Left hindlimb (tissue), 1 donor: ENCODE measurements around the gene DUSP14.

Source experiments
- DNase-seq: peaks from one replicate; pipeline ENCODE4 v3.0.0-alpha.2; 2018

The DUSP14 gene

DNA sequence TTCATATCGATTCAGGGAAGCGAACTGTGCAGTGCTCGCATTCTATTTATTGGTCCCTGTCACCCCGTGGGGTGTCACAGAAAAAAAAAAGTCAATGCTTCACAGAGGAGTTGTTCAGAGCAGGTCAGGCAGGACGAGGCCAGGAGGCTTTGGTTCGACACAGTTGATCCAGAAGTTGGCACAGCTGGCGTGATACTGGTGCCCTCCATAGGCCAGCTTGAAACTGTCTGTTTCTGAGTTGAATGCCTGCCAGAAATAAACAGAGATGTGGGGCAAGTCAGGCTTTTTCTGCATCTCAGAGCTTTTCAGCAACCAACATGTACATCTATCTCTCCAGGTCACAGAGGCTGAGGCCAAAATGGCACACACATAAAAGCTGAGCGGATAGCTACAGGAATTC is 29.1 kb downstream of the DUSP14 start:
- no peak for DNase-seq

- no peak for DNase-seq
Observed at GRCh38 chr17:37519251-37519985, 29.7 kb downstream of the DUSP14 start.

- DNase-seq = no peak
Observed at GRCh38 chr17:37520174-37520573, 30.5 kb downstream of the DUSP14 start.

- DNase-seq = no peak
Observed at GRCh38 chr17:37521821-37522220, 32.1 kb downstream of the DUSP14 start.

DNA sequence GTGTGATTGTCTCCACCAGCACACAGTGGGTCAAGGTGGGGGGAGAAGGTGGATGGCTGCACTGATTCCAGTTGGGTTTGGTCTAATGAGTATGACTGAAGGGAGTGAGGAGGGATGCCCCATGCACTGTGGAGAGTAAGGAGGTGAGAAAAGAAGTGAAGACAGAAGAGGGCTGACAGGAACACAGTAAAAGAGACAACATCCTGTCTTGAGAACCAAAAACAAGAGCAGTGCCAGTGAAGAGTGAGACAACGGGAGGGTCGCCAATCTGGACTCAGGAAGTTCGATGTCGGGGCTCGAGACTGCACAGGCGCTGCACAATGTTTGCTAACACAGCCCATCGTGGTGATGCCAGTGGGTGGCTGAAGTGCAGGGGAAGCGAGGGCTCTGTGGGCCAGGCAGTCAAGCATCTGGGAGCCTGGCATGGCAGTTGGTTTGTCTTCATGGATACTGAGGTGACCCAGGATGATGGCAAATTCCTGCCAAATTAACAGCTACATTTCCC is 34.1 kb downstream of the DUSP14 start:
- no peak for DNase-seq

GRCh38 chr17:37527249-37527851 is 37.7 kb downstream of the DUSP14 start:
- DNase-seq = no peak

GRCh38 chr17:37530420-37530819 is 40.7 kb downstream of the DUSP14 start:
- no peak for DNase-seq

DNA sequence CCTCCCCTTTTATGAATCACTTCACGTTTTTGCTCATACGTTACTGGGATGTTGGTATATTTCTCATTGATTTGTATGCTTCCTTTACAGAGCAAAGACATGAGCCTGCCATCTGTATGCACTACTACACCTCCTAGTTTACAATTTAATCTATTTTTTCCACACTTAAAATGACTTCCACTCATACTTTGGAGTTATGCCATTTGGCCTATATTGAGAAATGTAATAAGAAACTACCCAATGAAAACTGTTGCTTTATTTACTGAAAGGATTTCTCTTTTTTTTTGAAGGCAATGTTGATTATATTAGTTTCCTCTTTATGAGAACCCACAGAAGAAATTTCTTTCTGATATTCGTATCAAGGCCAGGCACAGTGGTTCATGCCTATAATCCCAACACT is 43.1 kb downstream of the DUSP14 start:
- no peak for DNase-seq

DNA sequence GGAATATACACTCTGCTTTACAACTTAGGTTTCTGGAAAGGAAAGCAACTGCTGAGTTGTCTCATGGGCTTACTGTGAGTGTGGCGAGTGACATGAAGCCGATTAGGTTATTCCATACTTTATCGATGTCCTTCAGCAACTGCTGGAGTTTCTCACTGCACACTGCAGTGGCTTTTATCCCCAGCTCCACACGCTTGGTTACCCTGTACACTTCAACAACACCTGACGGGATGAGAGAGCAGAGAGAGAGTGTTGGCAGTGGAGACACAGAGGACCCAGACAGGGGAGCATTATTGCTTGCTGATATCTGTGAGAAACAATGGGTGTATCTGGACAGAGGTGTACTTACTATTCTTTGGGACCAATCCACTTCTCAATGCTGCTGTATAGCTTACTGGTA is 46.2 kb downstream of the DUSP14 start:
- DNase-seq = no peak

GRCh38 chr17:37538981-37539659 is 49.4 kb downstream of the DUSP14 start:
- no peak for DNase-seq

GRCh38 chr17:37541880-37542660 is 52.4 kb downstream of the DUSP14 start:
- DNase-seq = no peak

- no peak for DNase-seq
Observed at GRCh38 chr17:37543637-37544052, 54.0 kb downstream of the DUSP14 start.

GRCh38 chr17:37545486-37545885 is 55.8 kb downstream of the DUSP14 start:
- no peak for DNase-seq

- DNase-seq = no peak
Observed at GRCh38 chr17:37546302-37546701, 56.6 kb downstream of the DUSP14 start.

- no peak for DNase-seq
Observed at GRCh38 chr17:37547986-37548385, 58.3 kb downstream of the DUSP14 start.

GRCh38 chr17:37551788-37552187 is 62.1 kb downstream of the DUSP14 start:
- DNase-seq = no peak

DNA sequence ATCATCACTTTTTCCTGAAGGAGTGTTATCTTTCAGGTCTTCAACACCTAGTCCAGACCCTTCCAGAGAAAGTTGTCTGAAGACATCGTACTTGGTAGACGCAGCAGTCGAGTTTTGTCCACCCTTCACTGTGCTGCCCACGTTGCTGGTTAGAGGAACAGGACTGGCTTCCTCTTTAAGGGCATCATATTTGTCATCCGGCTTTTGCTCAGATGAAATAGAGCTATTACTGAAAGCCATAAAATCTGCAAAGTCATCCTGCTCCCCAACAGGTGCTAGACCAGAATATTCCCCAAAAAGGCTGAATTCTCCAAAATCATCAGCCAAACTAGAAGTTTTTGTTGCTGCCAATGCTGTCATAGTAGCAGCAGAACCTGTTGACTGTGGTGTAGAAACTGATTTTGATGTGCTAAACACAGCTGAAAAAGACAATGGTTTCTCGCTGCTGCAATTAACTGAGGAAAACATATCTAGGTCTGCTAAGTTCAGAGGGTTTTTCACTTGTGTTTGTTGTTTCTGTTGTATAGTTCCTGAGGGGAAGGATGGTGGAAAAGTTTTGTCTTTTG is 63.8 kb downstream of the DUSP14 start:
- no peak for DNase-seq

DNA sequence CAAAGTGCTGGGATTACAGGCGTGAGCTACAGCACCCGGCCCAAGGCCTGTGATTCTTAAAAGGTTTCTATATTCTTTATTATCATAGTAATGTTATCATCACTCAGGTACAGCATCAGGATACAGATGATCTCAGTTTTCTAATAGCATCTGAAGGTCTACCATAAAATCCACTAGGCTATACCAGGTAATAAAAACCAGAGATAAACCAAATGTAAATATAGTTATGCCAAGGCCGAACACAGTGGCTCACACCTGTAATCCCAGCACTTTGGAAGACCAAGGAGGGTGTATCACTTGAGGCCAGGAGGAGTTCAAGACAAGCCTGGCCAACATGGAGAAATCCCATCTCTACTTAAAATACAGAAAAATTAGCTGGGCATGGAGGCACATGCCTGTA is 65.7 kb downstream of the DUSP14 start:
- no peak for DNase-seq

GRCh38 chr17:37557482-37557881 is 67.8 kb downstream of the DUSP14 start:
- DNase-seq = no peak

DNA sequence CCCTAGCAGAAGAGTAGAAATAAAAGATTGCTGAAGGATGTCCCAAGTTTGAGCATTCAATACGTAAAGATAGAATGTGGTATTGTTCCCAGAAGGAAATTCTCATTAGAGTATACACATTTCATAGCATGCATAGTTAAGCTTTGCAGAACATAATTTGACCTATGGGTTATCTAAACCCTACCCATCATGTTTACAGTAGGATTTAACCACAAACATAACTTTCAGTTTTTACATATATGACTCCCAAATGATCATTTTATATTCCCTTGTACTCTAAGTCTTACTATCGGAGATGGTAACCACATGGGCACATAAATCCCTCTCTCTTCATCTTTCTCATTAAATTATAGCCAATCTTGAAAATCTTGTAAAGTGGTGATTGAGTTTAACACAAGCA is 68.6 kb downstream of the DUSP14 start:
- DNase-seq = no peak

DNA sequence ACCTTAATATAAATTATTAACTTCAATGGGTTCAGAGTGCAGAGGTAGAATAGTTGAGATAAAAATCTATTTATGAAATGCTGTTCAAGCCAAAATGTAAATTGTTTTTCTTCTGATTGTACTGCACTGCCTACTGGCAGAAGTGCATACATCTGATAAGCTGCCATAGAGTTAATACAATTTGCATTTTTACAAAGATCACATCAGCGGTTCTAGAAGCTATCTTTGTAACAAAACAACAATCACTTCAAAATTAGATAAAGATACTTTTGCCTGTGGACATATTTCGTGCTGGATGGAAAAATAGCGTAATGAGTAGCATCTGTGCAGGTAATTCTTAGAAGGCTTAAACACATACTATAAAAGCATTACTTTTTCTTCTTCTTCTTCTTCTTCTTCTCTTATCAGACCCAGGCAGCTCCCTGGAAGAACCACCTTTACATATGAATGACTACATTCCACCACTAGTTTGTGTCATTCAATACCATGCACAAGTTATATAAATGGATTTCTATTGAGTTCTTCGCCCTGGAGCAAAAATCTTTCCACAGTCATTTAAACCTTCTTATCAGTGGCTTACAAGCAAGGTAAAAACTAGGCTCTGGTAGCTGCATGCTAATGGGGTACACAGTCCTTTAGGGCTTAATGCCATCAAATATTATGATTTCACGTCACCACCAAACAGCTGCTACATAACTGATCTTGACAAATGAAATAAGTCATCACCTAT is 72.5 kb downstream of the DUSP14 start:
- DNase-seq = no peak
